Keratinocyte (primary cell): Measurements from ENCODE around the gene RELT. TPM values are rescaled to one million over a fixed set of nuclear protein-coding genes. Genes with fewer than 3 reads are reported as not detected.

Source experiments
- DNase-seq: peaks from one replicate; pipeline ENCODE4 v3.0.0-alpha.2; 2011; ENCODE audit warnings: low read depth, missing footprints, low spot score
- FAIRE-seq: peaks from 2 replicates; lab custom pipeline; 2011; peaks lifted over from hg19 to GRCh38; lab: Jason Lieb, UNC
- H2AFZ ChIP-seq: 2 replicates; pipeline ENCODE4 v1.6.0; 2012; ENCODE audit warnings: low read length, control low read depth, inconsistent platforms; ENCODE audit not compliant: control insufficient read depth
- H3K27ac ChIP-seq: 2 replicates; pipeline ENCODE4 v1.5.1; 2011; ENCODE audit warnings: low read length; ENCODE audit not compliant: control insufficient read depth, insufficient read depth
- H3K27me3 ChIP-seq: 3 replicates; pipeline ENCODE4 v1.6.0; 2011; ENCODE audit warnings: low read length; ENCODE audit not compliant: control insufficient read depth, insufficient read depth; ENCODE audit errors: extremely low read depth
- H3K36me3 ChIP-seq, 2 experiments: 2 replicates in 1 of 2; 3 replicates in 1 of 2; pipeline ENCODE4 v1.5.1; 2011; ENCODE audit warnings: low read length in 2 of 2, mild to moderate bottlenecking in 1 of 2; ENCODE audit not compliant: control insufficient read depth in 2 of 2, insufficient read depth in 2 of 2; ENCODE audit errors: extremely low read depth in 1 of 2
- H3K4me1 ChIP-seq: 3 replicates; pipeline ENCODE4 v1.5.1; 2011; ENCODE audit warnings: low read length; ENCODE audit not compliant: control insufficient read depth, insufficient read depth; ENCODE audit errors: extremely low read depth
- H3K4me2 ChIP-seq: 3 replicates; pipeline ENCODE4 v1.6.0; 2011; ENCODE audit warnings: low read depth, low read length; ENCODE audit not compliant: control insufficient read depth, insufficient read depth; ENCODE audit errors: extremely low read depth
- H3K4me3 ChIP-seq, 3 experiments: fragments of 200-600 bp in 1 of 3; sonication (generic) in 1 of 3; 2 replicates in 2 of 3; 3 replicates in 1 of 3; pipeline ENCODE4 v1.5.1; 2011 to 2016; ENCODE audit warnings: low read length in 3 of 3, mild to moderate bottlenecking in 3 of 3, control low read depth in 2 of 3, inconsistent platforms in 1 of 3, low read depth in 1 of 3, mixed read lengths in 1 of 3, mixed run types in 1 of 3, moderate library complexity in 1 of 3; ENCODE audit not compliant: control insufficient read depth in 2 of 3, insufficient read depth in 2 of 3; ENCODE audit errors: extremely low read depth in 1 of 3
- H3K79me2 ChIP-seq: 2 replicates; pipeline ENCODE4 v1.6.0; 2012; ENCODE audit warnings: low read length; ENCODE audit not compliant: control insufficient read depth, insufficient read depth
- H3K9ac ChIP-seq: 3 replicates; pipeline ENCODE4 v1.6.0; 2011; ENCODE audit warnings: low read length; ENCODE audit not compliant: control insufficient read depth, insufficient read depth; ENCODE audit errors: extremely low read depth
- H3K9me1 ChIP-seq: 3 replicates; pipeline ENCODE4 v1.6.0; 2011; ENCODE audit warnings: low read length; ENCODE audit not compliant: control insufficient read depth, insufficient read depth; ENCODE audit errors: extremely low read depth
- H3K9me3 ChIP-seq: 2 replicates; pipeline ENCODE4 v1.5.1; 2012; ENCODE audit warnings: low read depth, low read length; ENCODE audit not compliant: control insufficient read depth
- H4K20me1 ChIP-seq: 3 replicates; pipeline ENCODE4 v1.6.0; 2011; ENCODE audit warnings: low read length; ENCODE audit not compliant: control insufficient read depth, insufficient read depth; ENCODE audit errors: extremely low read depth
- EZH2 ChIP-seq: IDR thresholded peaks from one replicate; pipeline ENCODE4 v1.6.1; 2012; ENCODE audit warnings: inconsistent platforms, mild to moderate bottlenecking, low read length, moderate library complexity
- dilution Hi-C: fragments of 300-500 bp; cut with MboI; formaldehyde crosslinking; loops from one replicate; pipeline ENCODE4 v1.7.0; 2020; ENCODE audit warnings: low sequenced_read_pairs; ENCODE audit not compliant: extremely low pct_ligation_motif_present
- polyA plus RNA-seq, 5 experiments: library from polyadenylated mRNA; depleted of rRNA in 3 of 5; stranded (reverse) in 3 of 5; stranded (forward) in 1 of 5; unstranded in 1 of 5; fragments of >200 nt; gene quantifications; 1 replicate in 1 of 5; 2 replicates in 3 of 5; 3 replicates in 1 of 5; pipeline versions ENCODE4 v1.2.1 to v1.2.3, GENCODE V29; 2011 to 2012; ENCODE audit warnings: missing spikeins in 2 of 5, low read depth in 1 of 5, low replicate concordance in 1 of 5
- TF ChIP-seq, protein P1 (sequence below), 3 experiments: IDR thresholded peaks in 1 of 3; conservative IDR thresholded peaks in 1 of 3; optimal IDR thresholded peaks in 1 of 3; 2 replicates in 2 of 3; 3 replicates in 1 of 3; pipeline versions ENCODE3 to v1.5.1; 2011; ENCODE audit warnings: low read length in 3 of 3, mild to moderate bottlenecking in 3 of 3, moderate library complexity in 2 of 3, control low read depth in 1 of 3, inconsistent platforms in 1 of 3; ENCODE audit not compliant: insufficient read depth in 2 of 3; ENCODE audit errors: extremely low read depth in 1 of 3

RELT gene
- polyA plus RNA-seq, 1 donor (not counting 4 experiments of a cell fraction or from before 2014, with no cell fraction given), result 4.2 TPM

DNA sequence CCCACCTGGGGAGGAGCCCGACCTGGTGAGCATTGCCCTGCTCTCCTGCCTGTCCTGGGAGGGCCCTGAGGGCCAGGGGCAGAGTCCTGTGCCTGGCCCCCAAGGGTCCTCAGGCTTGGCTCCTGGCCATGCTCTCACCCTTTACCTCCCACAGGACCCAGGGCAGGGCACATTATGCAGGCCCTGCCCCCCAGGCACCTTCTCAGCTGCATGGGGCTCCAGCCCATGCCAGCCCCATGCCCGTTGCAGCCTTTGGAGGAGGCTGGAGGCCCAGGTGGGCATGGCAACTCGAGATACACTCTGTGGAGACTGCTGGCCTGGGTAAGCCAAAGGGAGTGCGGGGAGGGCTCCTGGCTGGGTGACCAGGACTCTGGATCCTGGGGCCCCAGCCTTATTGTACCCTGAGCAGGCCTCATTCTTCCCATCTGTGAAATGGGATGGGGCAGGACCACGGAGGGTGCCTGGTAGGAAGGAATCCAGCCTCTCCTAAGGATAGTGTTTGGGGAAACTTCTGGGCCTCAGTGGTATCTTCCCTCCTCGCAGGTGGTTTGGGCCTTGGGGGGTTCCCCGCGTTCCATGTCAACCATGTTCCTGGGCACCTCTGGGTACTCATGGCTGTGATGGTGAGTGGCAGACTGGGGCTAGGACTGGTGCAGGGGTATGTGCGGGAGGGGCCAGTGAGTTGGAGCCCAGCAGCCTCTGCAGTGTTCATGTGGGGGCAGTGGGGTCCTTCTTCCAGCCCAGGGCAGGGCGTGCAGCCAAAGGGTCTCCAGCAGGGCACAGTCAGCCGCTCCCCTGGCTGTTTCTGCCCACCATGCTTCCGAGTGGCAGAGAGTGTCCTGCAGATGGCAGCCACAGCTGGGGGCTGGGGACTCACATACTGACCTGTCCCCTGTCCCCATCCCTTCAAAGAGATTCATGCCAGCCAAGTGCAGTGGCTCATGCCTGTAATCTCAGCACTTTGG is 14.7 kb downstream of the RELT start:
- Histone ChIP-seq H3K27ac (no peak overlapping the region), H3K9ac (no peak overlapping the region), H3K36me3 (peaks cover 19 to 20% of the 10 kb centered on the region in 2 experiments), H4K20me1 (peaks cover 2% of the 10 kb centered on the region), H3K4me2 (no peak overlapping the region), H2AFZ (no peak overlapping the region), H3K9me1 (peaks cover 11% of the 10 kb centered on the region), H3K27me3 (no peaks in the 10 kb centered on the region), H3K79me2 (peaks cover 34% of the 10 kb centered on the region), H3K4me3 (no peak overlapping the region), H3K9me3 (no peaks in the 10 kb centered on the region), H3K4me1 (peaks cover 56% of the 10 kb centered on the region)
- DNase-seq (no peak), FAIRE-seq (no peak)
- no peak for TF ChIP-seq EZH2
- TF ChIP-seq, protein P1, sequence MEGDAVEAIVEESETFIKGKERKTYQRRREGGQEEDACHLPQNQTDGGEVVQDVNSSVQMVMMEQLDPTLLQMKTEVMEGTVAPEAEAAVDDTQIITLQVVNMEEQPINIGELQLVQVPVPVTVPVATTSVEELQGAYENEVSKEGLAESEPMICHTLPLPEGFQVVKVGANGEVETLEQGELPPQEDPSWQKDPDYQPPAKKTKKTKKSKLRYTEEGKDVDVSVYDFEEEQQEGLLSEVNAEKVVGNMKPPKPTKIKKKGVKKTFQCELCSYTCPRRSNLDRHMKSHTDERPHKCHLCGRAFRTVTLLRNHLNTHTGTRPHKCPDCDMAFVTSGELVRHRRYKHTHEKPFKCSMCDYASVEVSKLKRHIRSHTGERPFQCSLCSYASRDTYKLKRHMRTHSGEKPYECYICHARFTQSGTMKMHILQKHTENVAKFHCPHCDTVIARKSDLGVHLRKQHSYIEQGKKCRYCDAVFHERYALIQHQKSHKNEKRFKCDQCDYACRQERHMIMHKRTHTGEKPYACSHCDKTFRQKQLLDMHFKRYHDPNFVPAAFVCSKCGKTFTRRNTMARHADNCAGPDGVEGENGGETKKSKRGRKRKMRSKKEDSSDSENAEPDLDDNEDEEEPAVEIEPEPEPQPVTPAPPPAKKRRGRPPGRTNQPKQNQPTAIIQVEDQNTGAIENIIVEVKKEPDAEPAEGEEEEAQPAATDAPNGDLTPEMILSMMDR (optimal IDR thresholded peaks at IDR 0.05 in 1 of 3, IDR thresholded peaks at IDR 0.05 in 1 of 3, conservative IDR thresholded peaks at IDR 0.05 in 1 of 3; ENCODE audit: extremely low read depth in 1 of 3, insufficient read depth in 2 of 3, low read length in 3 of 3), result no peak
- dilution Hi-C loops, result no loop called here

DNA sequence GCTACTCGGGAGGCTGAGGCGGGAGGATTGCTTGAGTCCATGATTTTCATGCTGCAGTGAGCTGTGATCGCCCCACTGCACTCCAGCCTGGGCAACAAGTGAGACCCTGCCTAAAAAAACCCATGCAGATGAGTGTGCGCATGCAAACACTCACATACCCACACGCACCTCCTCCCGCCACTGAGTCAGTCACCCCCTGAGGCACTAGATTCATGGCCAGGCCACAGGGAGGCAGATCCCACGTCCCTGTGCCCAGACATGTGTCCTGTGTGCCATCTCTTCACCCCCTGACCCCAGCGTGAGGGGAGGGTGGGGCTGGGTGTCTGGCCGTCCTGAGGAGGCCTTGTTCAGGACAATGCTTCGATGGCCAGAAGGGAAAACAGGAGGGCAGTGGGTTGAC is 15.5 kb downstream of the RELT start:
- Histone ChIP-seq H3K27me3 (no peaks in the 10 kb centered on the region), H3K9me1 (peaks cover 8% of the 10 kb centered on the region), H3K36me3 (peaks cover 19 to 24% of the 10 kb centered on the region in 2 experiments), H4K20me1 (peaks cover 2% of the 10 kb centered on the region), H3K27ac (no peak overlapping the region), H3K9ac (no peak overlapping the region), H3K4me1 (peaks cover 48% of the 10 kb centered on the region), H3K79me2 (peaks cover 26% of the 10 kb centered on the region), H2AFZ (no peak overlapping the region), H3K4me3 (no peak overlapping the region), H3K4me2 (no peak overlapping the region), H3K9me3 (no peaks in the 10 kb centered on the region)
- FAIRE-seq, result no peak
- no peak for DNase-seq
- dilution Hi-C loops, result no loop called here
- TF ChIP-seq EZH2, result no peak
- TF ChIP-seq, protein P1 (optimal IDR thresholded peaks at IDR 0.05 in 1 of 3, IDR thresholded peaks at IDR 0.05 in 1 of 3, conservative IDR thresholded peaks at IDR 0.05 in 1 of 3; ENCODE audit: extremely low read depth in 1 of 3, insufficient read depth in 2 of 3, low read length in 3 of 3), result no peak
